OCI-M2 (cell line): ENCODE results near the gene TBC1D5.

ENCODE experiments used
- DNase-seq: peaks from one replicate; lab custom pipeline; 2025; ENCODE audit not compliant: unreplicated experiment; lab: John Stamatoyannopoulos, UW

Gene TBC1D5

DNA sequence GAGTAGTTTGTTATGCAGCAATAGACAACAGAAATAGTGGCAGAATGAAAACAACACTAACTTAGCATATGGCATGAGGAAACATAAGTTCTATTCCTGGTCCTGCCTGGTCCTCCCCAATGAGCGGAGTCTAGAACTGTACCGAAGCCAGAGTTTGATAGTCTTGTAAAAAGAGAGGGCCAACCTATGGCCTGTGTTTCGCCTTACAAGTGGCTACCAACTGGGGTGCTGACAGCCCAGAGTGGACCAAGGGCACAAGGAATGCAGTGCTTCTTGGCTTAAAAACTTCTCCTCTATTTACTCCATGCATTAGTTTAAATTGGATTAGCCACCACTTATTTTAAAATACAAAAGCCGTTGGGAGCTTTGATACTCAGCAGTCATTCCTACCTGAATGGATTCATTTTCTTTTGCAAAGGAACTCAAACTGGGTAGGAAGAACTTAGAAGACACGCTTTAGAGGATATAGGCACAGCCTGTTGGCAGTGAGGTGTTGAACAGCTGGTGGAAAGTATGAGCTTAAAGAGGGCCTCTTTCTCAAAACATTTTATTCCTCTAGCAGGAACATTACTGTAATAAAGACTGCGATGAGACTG lies 554.7 kb downstream of the TBC1D5 start:
- DNase-seq: no peak

DNA sequence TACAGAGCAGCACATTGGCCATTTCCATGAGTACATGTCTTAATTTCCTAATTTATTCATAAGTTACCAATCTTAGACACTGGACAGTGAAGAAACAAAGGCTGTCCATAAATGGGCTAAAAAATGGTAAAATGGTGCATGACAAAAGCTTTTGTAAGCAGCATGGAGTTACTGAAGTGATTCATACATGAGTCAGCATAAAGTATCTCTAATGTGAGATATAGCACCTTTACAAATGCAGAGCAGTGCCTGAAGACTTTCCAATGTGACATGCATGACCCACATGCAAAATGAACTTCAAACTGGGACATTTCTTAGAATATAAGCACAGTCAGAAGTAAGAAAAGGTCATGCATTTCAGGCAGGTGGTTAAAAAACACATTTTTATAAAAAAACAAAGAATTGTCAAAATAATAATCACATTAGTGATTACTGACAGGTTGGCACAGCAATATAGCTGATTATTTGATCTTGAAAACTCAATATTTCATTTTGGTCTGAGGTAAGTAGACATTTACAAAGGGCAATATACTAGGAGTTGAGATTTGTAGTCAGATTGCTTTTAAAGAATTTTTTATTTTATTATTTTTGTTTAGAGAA lies 558.4 kb downstream of the TBC1D5 start:
- DNase-seq: no peak

DNA sequence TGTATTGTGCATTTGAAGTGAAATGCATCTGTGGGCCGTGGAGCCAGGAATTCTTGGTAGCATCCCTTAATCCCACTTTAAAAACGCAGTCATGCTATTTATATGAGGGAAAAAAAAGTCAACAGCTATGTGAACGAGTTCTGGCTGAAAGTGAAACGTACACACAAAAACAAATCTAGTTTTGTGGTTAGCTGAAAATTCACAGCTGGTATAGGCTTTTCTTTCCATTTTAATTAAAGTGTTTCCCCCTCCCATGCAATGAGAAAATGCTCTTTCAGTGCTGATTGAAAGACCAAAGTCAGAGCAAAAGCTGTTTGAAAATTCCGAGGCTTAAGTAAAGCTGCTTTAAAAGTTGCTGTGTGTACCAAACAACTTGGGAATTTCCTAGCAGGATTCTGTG lies 560.3 kb downstream of the TBC1D5 start:
- DNase-seq: no peak

DNA sequence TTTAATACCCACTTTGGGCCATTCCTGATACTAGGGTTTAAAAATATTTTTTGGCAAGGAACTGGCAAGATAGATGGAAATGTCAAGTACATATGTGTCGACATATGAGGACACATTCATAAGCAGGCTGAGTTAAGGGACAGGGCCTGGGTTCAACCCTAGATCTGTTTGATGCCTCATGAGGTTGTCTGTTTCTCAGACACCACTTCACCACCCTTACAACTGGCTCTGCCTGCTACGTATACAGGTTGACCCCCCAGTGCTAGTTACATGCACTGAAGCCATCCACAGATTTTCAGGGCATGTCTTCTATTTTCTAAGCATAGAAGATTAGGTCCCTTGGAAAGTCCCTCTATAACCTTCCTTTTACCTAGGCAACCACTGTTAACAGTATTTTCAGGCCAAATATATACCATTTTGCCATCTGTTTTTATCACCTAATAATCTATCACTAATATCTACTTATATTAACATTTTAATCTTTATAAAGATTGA lies 561.0 kb downstream of the TBC1D5 start:
- DNase-seq: no peak

DNA sequence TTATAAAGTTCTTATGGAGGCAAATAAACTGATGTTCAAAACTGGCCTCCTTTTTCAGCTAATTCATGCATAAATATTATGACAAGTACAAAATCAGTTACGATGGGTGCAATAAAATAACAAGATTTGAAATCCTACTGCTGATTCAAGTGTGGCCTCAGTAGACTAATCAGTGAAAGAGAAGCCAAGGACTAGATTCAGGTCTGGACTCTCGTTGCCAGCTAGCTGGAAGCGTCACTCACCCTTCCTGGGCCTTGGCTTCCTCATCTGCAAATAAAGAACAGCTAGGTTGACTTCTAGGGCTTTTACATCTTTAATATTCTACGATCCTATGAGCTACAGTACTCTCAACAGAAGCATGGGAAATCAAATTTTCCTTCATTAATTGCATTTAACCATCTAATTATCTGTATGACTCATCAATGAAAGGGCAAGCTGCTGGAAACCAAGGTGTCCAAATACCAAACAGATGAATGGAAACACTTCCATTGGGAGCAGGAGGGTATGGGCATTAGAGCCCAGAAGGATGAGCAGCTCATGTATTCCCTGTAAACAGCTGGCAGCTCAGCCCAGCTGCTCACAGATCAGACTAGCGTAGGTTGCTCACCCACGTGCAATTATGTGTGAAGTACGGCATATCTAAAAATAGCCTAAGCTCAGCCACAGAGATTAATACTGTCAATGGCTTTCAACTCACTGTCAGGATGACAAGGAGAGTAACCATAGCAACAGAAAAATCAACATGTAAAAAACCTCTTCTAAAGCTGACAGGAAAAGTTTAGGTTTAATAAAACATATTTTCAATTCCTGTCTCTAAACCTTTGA lies 562.8 kb downstream of the TBC1D5 start:
- no peak for DNase-seq

DNA sequence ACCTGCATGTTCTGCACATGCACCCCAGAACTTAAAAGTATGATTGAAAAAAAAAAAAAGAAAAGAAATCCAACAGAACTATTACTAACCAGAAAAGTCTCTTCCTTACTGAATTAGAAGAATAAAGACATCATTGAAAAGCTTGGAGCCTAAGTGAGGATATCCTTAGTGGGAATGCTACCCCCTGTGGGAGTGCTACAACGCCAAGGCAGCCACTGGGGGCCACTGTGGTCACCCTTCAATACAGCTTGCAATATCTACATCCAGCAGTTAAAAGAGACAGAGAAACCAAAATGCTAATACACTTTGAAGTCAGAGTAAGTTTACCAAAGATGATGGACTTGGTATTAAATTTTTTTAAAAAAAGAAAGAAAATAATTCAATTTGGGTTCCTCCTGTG lies 565.7 kb downstream of the TBC1D5 start:
- no peak for DNase-seq

DNA sequence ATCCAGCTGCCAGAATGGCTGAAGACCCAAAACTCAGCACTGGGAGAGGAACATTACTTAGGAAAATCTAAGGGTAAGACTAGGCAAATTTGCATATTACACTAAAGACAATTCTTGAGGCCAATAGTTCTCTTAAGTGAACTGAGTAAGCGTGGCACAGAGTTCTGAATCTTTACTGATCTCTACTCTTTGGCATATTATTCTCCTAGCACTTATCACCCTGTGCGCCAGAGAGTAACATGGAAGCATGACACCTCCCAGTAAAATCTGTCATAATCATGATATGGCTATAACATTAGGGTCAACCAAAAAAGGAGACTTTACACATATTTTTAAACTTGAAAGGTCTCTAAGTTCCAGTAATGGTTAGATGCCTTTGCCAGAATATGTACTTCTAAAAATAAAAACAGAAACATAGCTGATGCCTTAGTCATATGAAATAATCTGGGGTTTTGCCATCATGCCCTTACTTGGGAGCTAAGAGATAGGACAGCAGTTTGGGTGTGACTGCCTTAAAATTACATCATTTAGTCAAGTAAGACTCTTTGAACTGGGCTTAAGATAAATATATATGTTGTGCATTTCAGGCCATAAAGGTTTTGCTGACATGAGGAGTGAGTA lies 567.1 kb downstream of the TBC1D5 start:
- no peak for DNase-seq

DNA sequence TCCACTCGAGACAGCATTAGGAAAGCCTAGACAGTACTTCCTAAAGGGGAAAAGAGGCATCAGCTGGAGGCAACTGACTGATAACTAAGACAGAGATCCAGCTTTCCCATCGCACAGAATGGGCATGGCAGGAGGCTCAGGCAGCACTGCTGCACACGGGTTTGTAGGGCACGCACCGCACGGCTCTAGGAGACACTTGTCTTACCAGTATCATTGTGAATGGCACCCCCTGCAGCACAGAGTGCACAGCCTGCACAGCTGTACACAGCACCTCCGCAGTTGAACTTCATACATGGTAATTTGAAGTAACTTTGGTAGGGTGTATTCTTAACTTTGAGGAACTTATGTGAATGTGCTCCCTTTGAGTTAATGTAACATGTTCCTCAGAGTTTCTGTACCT lies 576.1 kb downstream of the TBC1D5 start:
- no peak for DNase-seq

DNA sequence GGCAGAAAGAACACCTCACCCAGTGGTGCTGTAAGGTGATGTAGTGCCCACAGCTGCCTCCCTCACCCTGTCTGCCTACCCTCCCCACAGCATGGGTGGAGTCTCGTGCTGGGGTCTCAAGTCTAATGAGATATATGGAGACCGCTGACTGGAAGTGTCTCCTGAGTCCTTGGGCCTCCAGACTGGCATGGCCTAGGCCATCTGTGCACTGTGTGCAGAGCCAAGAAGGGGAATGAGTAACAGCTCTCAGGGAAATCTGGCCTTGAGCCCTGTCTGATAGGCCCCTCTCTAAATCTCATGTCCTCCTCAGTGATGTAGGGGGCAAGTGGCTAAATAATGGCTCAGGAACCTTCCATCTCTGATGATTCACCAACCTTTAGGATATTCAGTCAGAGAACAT lies 580.3 kb downstream of the TBC1D5 start:
- no peak for DNase-seq

DNA sequence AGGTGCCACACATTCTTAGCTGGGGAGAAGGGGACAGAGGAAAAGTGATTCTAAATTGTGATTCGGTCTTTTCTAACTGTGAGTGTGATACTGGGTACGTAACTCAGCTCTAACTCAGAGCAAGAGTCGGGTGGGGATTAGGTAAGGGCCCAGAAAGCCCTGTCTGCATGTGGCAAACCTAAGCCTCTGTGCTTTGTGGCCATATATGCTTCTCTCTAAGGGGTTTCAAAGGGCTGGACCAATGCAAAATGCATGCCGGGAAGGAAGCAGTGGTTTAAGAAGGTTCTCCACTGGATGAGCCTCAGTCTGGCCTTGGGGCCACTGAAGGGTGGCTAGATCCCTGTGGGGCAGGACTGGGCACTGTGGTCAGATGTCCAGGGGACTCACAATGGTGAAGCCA lies 581.8 kb downstream of the TBC1D5 start:
- no peak for DNase-seq

DNA sequence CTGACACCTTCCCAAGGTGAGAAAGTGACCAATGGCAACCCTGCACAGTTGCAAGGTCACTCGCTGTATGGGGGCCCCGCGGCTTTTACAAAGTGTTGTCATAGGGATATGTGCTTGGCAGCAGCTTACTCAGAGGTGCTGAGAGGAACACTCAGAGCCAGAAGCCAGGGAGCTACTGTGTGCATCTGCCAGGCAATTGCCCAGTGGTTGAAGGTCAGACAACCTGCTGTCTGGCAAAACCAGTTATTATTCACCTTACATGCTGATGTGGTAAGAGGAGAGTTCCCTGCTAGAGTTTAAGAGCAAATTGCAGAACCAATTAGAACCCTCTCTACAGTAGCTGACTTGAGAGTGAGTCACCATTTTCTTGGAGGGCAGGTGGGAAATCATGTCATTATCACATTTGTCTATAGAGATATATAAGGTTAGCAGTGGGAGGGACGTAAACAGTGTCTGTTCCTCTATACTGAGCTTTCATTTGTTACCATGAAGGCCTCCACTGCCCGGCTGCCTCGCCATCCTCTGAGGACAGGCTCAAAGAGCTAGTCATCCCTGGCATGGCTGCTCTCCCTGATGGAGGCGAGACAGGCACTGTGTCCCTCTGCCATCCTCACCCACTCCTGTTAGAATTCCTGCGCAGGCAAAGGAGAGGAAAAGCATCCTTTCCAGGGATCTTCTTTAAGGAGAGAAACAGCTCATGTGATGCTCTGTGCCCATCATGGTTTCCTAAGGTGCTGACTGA lies 583.3 kb downstream of the TBC1D5 start:
- DNase-seq: no peak

DNA sequence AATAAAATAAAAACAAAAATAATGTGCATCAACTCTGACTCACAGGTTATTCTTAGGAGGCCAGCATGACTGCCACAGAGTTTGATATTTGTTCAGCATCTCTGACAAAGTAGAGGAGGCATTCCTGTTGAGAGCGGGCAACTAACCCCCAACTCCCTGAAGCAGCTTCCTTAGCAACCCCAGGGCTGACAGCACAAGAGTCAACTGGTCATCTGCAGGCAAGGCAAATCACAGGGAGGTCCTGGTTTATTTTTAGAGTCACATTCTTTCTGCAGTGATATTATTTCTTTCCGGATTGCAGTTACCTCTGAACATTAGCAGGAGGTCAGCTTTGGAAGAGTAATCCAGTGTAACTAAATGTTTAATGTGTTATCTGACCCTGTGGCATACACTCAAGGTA lies 584.7 kb downstream of the TBC1D5 start:
- DNase-seq: no peak

DNA sequence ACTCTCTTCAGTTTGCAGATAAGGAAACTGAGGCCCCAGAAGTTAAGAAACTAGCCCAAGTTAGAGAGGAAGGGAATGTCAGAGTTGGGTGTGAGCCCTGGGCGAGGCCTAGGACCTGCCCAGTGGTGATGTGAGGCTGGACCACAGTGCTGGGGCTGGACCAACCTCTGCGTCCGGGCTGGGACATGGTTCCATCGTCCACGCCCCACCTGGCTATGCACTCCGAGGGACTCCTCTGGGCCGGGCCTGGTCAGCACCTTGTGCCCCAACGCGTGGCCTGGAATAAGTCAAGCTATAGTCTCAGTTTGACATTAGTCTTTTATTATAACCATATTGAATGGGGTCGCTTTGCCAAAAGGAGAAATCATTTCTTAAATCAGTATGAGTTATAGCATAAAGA lies 585.6 kb downstream of the TBC1D5 start:
- DNase-seq: no peak

DNA sequence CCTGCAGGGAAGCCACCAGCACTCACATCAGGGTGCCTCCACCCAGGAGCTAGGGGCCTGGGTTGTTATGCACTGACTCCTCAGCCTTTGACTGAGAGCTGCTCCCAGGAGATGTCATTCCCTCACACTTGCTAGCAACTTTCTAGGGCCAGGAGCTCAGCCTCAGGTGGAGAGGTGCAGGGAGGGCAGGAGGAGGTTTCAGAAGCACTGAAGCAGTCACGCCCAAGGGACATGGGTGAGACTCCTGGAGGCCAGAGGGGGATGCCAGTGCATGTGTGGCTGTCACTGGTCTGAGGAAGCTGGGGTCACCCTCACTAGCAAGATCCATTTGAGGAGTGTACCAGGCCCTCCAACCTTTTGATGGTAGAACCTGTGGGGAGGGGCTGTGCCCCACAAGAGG lies 586.5 kb downstream of the TBC1D5 start:
- DNase-seq: no peak

DNA sequence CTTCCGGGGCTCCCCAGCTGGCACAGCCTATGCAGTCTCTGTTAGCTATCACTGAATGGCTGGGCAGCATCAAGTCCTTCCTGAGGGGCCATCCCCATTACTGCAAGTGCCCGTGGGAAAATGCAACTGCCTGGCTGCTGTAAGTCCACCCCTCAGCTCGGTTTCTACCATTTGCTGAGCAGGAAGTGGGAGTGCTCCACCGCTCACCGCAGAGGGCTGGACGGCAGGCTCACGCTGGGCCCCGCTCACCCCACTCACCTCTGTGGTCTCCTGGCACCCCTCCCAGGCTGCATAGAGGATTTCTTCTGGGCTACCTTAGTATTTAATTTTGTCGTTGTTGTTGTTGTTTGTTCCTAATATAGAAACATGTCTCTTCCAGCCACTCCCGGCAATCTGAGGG lies 587.5 kb downstream of the TBC1D5 start:
- DNase-seq: no peak

DNA sequence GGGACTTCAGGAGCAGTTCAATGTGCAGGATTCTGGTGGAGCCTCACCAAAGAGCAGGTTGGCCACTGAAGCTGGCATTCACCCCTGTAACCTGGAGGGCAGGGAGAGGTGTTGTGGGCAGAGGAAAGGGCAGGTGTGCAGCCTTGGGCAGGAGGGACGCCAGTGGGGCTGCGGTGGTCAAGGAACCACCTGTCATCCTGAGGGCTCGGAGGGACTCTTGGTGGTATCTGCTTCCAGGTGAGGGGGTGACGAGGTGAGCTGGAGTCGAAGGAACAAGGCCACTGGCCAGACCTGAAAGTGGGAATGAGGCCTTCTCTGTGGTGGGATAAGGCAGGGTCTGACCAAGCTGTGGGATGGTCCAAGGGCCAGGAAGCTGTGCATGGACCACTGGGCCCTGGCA lies 588.2 kb downstream of the TBC1D5 start:
- DNase-seq: no peak

DNA sequence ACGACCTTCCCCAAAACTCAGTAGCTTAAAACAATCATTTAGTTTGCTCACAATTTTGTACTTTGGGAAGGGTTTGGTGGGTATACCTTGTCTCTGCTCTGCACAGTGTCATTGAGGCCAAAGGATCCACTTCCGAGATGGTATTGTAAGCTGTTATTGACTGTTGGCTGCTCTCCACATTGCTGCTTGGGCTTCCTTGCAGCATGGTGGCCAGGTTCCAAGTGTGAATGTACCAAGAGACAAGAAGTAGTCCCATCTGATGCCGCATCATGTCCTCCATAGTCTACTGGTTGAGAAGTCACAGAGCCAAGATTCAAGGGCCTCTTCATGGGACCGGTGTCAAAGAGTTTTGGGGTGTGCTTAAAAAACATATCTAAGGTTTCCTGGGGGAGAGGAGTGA lies 589.2 kb downstream of the TBC1D5 start:
- no peak for DNase-seq

DNA sequence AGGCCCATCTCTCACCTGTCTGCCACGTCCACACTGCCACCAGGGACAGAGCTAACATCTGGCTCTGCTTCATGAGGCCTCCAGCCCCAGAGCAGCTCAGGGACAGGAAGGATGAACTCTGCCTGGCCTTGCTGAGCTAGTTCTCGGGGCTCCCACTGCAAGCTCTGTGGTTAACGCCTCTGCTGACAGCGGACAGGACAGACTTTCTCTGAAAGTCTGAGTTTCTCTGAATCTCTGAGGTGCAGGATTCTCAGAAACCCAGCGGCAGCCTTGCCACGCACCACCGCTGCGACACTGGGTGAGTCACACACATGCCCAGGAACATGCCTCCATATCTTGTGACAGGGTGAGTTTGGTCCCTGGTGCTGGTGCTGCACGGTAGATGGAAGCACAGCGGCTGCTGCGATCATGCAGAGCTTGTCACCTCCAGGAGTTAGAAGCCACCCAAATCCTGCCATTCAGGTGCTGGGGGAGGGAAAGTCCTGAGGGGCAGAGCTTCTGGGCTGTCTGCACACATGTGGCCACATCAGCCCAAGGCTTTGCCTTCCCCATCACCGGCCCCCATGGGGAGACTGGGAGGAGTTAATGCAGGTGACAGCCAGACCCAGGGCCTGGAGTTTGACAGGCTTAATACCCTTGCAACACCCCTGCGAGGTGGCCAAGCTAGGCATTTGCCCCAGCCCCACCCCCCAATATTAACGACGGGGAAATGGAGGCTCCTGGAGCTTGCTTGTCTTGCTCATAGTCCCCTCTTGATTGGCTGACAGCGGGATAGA lies 590.6 kb downstream of the TBC1D5 start:
- no peak for DNase-seq

DNA sequence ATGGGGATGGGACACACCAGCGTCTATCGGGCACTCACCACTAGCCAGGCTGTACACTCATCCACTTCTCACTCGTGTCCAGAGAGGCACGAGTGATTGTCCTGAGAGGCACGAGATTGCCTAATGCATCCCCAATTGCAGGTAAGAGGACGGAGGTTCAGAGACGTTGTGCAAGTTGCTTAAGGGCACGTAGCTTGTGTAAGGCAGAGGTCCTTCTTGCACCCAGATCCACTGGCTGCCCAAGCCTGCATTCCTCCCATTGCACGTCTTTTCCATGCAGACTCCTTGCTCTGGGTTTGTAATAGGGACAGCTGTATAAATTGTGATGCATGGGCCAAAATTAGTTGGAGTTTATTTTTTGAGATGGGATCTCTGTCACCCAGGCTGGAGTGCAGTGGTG lies 593.4 kb downstream of the TBC1D5 start:
- no peak for DNase-seq

DNA sequence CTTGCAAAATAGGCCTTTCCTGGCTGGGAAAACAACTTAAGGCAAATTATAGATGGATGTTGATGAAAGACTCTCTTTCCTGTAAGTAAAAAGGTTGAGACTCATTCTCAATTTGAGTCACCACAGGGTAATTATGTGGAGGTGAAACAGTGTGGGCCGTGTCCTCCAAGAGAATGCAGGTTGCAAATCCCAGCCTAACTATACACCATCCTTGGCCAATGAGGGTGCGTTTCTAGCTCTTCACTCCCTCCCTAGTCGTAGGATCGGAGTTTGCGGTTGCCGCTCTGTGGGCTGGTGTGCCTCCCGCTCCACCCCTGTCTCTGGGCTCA lies 597.8 kb downstream of the TBC1D5 start:
- DNase-seq: no peak
